22Rv1 (cell line): Measurements from ENCODE around the gene ERVMER34-1.

Experiments used
- CTCF ChIP-seq: fragments of 450-650 bp; IDR thresholded peaks from 2 replicates; pipeline ENCODE4 v1.5.1; 2017; ENCODE audit warnings: mild to moderate bottlenecking
- ZFX ChIP-seq: fragments of 450-650 bp; IDR thresholded peaks from 2 replicates; pipeline ENCODE4 v1.6.1; 2017; ENCODE audit warnings: antibody characterized with exemption, borderline replicate concordance

- no peak for TF ChIP-seq CTCF
- TF ChIP-seq ZFX: no peak
Observed at GRCh38 chr4:52711272-52711671, 40.0 kb downstream of the ERVMER34-1 start.
